Astrocyte of the spinal cord (primary cell): ENCODE results near the gene SH3BP5.

Source experiments
- DNase-seq: peaks from one replicate; pipeline ENCODE4 v3.0.0; 2011; ENCODE audit warnings: low read depth, low spot score
- H3K4me3 ChIP-seq: 2 replicates; pipeline ENCODE4 v1.5.1; 2011; ENCODE audit warnings: low read depth, mild to moderate bottlenecking, low read length, moderate library complexity
- CTCF ChIP-seq: IDR thresholded peaks from 2 replicates; pipeline ENCODE4 v1.5.1; 2012; ENCODE audit warnings: low read depth, mild to moderate bottlenecking, low read length, inconsistent platforms
- in situ Hi-C: cut with HindIII; loops from 2 replicates; pipeline ENCODE4 v1.10.0; 2017; ENCODE audit warnings: low sequenced_read_pairs

SH3BP5 gene

GRCh38 chr3:15262021-15262420, 70.4 kb downstream of the SH3BP5 start:
- TF ChIP-seq CTCF, result no peak
- no peak overlapping the region for H3K4me3 ChIP-seq
- DNase-seq, result no peak
- in situ Hi-C loops, result no loop called here

- in situ Hi-C loops, result no loop called here
- TF ChIP-seq CTCF, result no peak
- H3K4me3 ChIP-seq, result no peak overlapping the region
- no peak for DNase-seq
Measured at GRCh38 chr3:15261274-15261673, 71.1 kb downstream of the SH3BP5 start.

GRCh38 chr3:15260531-15260930, 71.9 kb downstream of the SH3BP5 start:
- DNase-seq, result no peak
- H3K4me3 ChIP-seq, result no peak overlapping the region
- in situ Hi-C loops, result no loop called here
- no peak for TF ChIP-seq CTCF

GRCh38 chr3:15258720-15259119, 73.7 kb downstream of the SH3BP5 start:
- in situ Hi-C loops, result no loop called here
- DNase-seq, result no peak
- H3K4me3 ChIP-seq, result no peak overlapping the region
- TF ChIP-seq CTCF, result no peak

GRCh38 chr3:15256861-15257341, 75.5 kb downstream of the SH3BP5 start:
- DNase-seq, result no peak
- H3K4me3 ChIP-seq, result no peak overlapping the region
- in situ Hi-C loops, result no loop called here
- no peak for TF ChIP-seq CTCF

- no peak overlapping the region for H3K4me3 ChIP-seq
- TF ChIP-seq CTCF, result no peak
- in situ Hi-C loops, result no loop called here
- DNase-seq, result no peak
Measured at GRCh38 chr3:15255215-15255614, 77.2 kb downstream of the SH3BP5 start.
